Measurements from ENCODE around the gene ZFP90. TPM values are rescaled to one million over a fixed set of nuclear protein-coding genes. Genes with fewer than 3 reads are reported as not detected.

Gene ZFP90
- total RNA-seq, 1 donor from 2014 or later = 24.0 TPM

DNA sequence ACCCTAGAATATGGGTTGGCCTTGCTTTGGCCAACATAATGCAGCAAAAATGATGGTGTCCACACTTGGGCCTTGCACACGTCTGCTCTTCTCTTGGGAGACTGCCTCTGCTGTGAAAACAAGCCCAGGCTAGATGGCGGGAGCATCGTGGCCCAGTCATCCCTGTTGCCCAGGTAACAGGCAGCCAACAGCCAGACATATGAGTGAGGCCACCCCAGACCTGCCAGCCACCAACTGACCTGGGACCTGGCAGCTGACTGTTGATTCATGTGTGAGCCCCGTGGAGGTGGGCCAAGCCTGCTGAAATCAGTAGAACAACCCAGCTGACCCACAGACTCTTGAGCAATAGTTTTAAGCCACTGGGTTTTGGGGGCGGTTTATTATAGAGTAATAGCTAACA lies 66.7 kb downstream of the ZFP90 start:
- Mint-ChIP-seq H3K27ac (ENCODE audit: unreplicated experiment) (no peak overlapping the region), H3K36me3 (ENCODE audit: low read depth, unreplicated experiment) (no peaks in the 10 kb centered on the region), H3K27me3 (ENCODE audit: low read depth, unreplicated experiment) (no peaks in the 10 kb centered on the region), H3K4me1 (ENCODE audit: low read depth, unreplicated experiment) (peaks cover 7% of the 10 kb centered on the region), H3K4me3 (ENCODE audit: unreplicated experiment) (no peak overlapping the region), H3K9me3 (ENCODE audit: unreplicated experiment) (no peaks in the 10 kb centered on the region)
- no peak overlapping the region for H3K27ac ChIP-seq (ENCODE audit: low read depth, low read length)
- no peak overlapping the region for H3K4me2 ChIP-seq (ENCODE audit: low read length)
- H3K4me3 ChIP-seq (ENCODE audit: insufficient read depth, low read depth, low read length) = no peak overlapping the region
- H3K4me1 ChIP-seq (ENCODE audit: insufficient read depth, low read length) = no peaks in the 10 kb centered on the region
- DNase-seq (ENCODE audit: low read depth) (peak; percentile 49), FAIRE-seq (no peak)
- no peak overlapping the region for H3K9ac ChIP-seq (ENCODE audit: low read length)
- H2AFZ ChIP-seq (ENCODE audit: low read depth, low read length) = no peak overlapping the region
- H3K79me2 ChIP-seq (ENCODE audit: insufficient read depth, low read length) = no peaks in the 10 kb centered on the region
- no peaks in the 10 kb centered on the region for H3K36me3 ChIP-seq (ENCODE audit: insufficient read depth, low read length)
- TF ChIP-seq EZH2 (IDR thresholded peaks at IDR 0.05; ENCODE audit: insufficient read depth, low read length) (no peak), CTCF (IDR thresholded peaks at IDR 0.05; ENCODE audit: insufficient read depth, low read depth, low read length) (no peak)
- H3K9me3 ChIP-seq (ENCODE audit: insufficient read depth, low read depth, low read length) = no peaks in the 10 kb centered on the region
- no peaks in the 10 kb centered on the region for H3K27me3 ChIP-seq (ENCODE audit: insufficient read depth, low read length)
- H4K20me1 ChIP-seq (ENCODE audit: insufficient read depth, low read length) = no peaks in the 10 kb centered on the region

- Histone ChIP-seq H3K9ac (ENCODE audit: low read length) (no peak overlapping the region), H4K20me1 (ENCODE audit: insufficient read depth, low read length) (no peaks in the 10 kb centered on the region), H3K4me1 (ENCODE audit: insufficient read depth, low read length) (no peaks in the 10 kb centered on the region), H3K4me2 (ENCODE audit: low read length) (no peak overlapping the region), H3K9me3 (ENCODE audit: insufficient read depth, low read depth, low read length) (no peaks in the 10 kb centered on the region), H2AFZ (ENCODE audit: low read depth, low read length) (no peak overlapping the region), H3K27ac (ENCODE audit: low read depth, low read length) (no peak overlapping the region), H3K4me3 (ENCODE audit: insufficient read depth, low read depth, low read length) (no peak overlapping the region), H3K36me3 (ENCODE audit: insufficient read depth, low read length) (no peaks in the 10 kb centered on the region), H3K27me3 (ENCODE audit: insufficient read depth, low read length) (no peaks in the 10 kb centered on the region), H3K79me2 (ENCODE audit: insufficient read depth, low read length) (no peaks in the 10 kb centered on the region)
- no peak overlapping the region for H3K27ac Mint-ChIP-seq (ENCODE audit: unreplicated experiment)
- TF ChIP-seq CTCF (IDR thresholded peaks at IDR 0.05; ENCODE audit: insufficient read depth, low read depth, low read length) (no peak), EZH2 (IDR thresholded peaks at IDR 0.05; ENCODE audit: insufficient read depth, low read length) (no peak)
- DNase-seq (ENCODE audit: low read depth) (no peak), FAIRE-seq (no peak)
- no peak overlapping the region for H3K4me3 Mint-ChIP-seq (ENCODE audit: unreplicated experiment)
- H3K27me3 Mint-ChIP-seq (ENCODE audit: low read depth, unreplicated experiment) = no peaks in the 10 kb centered on the region
- H3K9me3 Mint-ChIP-seq (ENCODE audit: unreplicated experiment) = no peaks in the 10 kb centered on the region
- peaks cover 7% of the 10 kb centered on the region for H3K4me1 Mint-ChIP-seq (ENCODE audit: low read depth, unreplicated experiment)
- no peaks in the 10 kb centered on the region for H3K36me3 Mint-ChIP-seq (ENCODE audit: low read depth, unreplicated experiment)
Measured at GRCh38 chr16:68607443-68607842, 68.4 kb downstream of the ZFP90 start.

DNA sequence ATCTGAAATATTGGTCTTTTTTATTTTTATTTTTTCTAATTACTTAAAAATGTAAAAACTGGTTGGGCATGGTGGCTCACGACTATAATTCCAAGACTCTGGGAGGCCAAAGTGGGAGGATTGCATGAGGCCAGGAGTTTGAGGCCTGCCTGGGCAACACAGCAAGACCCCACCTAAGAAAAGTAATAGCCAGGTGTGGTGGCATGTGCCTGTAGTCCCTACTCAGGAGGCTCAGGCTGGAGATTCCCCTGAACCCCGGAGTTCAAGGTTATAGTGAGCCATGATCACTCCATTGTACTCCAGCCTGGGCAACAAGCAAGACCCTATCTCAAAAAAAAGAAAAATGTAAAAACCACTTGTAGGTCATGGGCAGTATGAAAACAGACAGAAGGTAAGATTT lies 69.2 kb downstream of the ZFP90 start:
- FAIRE-seq = no peak
- no peak overlapping the region for H3K4me3 Mint-ChIP-seq (ENCODE audit: unreplicated experiment)
- no peaks in the 10 kb centered on the region for H3K27me3 Mint-ChIP-seq (ENCODE audit: low read depth, unreplicated experiment)
- H3K9me3 Mint-ChIP-seq (ENCODE audit: unreplicated experiment) = peaks cover 5% of the 10 kb centered on the region
- peaks cover 7% of the 10 kb centered on the region for H3K4me1 Mint-ChIP-seq (ENCODE audit: low read depth, unreplicated experiment)
- Histone ChIP-seq H3K27me3 (ENCODE audit: insufficient read depth, low read length) (no peaks in the 10 kb centered on the region), H2AFZ (ENCODE audit: low read depth, low read length) (no peak overlapping the region), H3K9me3 (ENCODE audit: insufficient read depth, low read depth, low read length) (no peaks in the 10 kb centered on the region), H4K20me1 (ENCODE audit: insufficient read depth, low read length) (no peaks in the 10 kb centered on the region), H3K4me3 (ENCODE audit: insufficient read depth, low read depth, low read length) (no peak overlapping the region), H3K4me2 (ENCODE audit: low read length) (no peak overlapping the region), H3K79me2 (ENCODE audit: insufficient read depth, low read length) (no peaks in the 10 kb centered on the region), H3K9ac (ENCODE audit: low read length) (no peak overlapping the region), H3K27ac (ENCODE audit: low read depth, low read length) (no peak overlapping the region), H3K36me3 (ENCODE audit: insufficient read depth, low read length) (no peaks in the 10 kb centered on the region), H3K4me1 (ENCODE audit: insufficient read depth, low read length) (no peaks in the 10 kb centered on the region)
- TF ChIP-seq EZH2 (IDR thresholded peaks at IDR 0.05; ENCODE audit: insufficient read depth, low read length) (no peak), CTCF (IDR thresholded peaks at IDR 0.05; ENCODE audit: insufficient read depth, low read depth, low read length) (no peak)
- DNase-seq (ENCODE audit: low read depth) = no peak
- no peaks in the 10 kb centered on the region for H3K36me3 Mint-ChIP-seq (ENCODE audit: low read depth, unreplicated experiment)
- H3K27ac Mint-ChIP-seq (ENCODE audit: unreplicated experiment) = no peak overlapping the region
